ENCODE data around the gene HDDC2.
A peak's percentile ranks its signal among the peaks of the same experiment; 100 is the strongest.

HDDC2 gene

GRCh38 chr6:125301435-125302391 lies at the start of gene HDDC2:
TSS of gene HDDC2 (minus strand) at chr6:125301967. CDS start at chr6:125301932, 35 bp downstream.
- peak; percentile 54 for DNase-seq

- DNase-seq, result no peak
These were observed 45.3 kb upstream of the HDDC2 start for GRCh38 chr6:125346926-125347563.

- no peak for DNase-seq
These were observed 44.6 kb upstream of the HDDC2 start for GRCh38 chr6:125346201-125346925.

DNA sequence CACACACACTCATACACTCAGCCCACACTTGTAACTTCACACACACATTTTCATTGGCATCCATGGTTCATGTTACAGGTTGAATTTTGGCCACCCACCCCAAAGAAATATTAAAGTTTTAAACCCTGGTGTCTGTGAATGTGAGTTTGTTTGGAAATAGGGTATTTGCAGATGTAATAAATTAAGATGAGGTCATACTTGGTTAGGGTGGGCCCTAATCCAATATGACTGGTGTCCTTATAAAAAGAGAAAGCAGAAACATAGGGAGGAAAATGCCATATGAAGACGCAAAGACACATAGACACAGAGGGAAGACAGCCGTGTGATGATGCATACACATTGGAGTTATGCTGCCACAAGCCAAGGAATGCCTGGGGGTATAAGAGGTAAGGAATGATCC lies 39.7 kb upstream of the HDDC2 start:
- DNase-seq, result no peak

- DNase-seq, result no peak
These were observed 39.2 kb upstream of the HDDC2 start for GRCh38 chr6:125340991-125341390.

DNA sequence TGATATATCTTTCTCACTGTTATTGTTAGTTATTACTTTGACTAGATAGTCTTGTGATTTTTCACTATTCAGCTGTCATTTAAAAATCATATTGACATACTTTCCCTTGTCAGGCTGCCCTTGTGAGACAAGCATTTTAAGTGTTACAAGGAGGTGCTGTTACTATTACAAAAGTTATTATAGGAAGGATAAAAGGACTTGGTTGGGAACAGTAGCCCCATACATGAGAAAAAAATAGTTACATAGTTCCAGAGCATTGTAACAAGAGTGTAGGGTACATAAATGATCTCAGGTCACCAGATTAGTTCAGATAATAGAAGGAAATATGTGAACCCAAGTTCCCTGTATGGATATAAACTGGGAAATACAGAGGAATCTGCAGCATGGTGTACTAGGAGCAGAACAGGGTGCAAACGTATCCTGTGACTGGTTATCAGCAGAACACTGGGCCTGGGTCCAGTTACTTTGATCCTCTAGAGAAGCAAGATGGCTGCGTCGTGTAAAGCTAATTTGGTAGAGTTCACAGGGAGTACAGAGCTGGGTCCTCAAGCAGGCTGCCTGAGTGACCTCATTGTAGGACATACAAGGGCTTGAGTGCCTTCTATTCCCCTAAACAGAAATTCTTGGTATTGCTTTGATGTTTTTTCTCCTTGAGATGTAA lies 38.5 kb upstream of the HDDC2 start:
- DNase-seq, result no peak

DNA sequence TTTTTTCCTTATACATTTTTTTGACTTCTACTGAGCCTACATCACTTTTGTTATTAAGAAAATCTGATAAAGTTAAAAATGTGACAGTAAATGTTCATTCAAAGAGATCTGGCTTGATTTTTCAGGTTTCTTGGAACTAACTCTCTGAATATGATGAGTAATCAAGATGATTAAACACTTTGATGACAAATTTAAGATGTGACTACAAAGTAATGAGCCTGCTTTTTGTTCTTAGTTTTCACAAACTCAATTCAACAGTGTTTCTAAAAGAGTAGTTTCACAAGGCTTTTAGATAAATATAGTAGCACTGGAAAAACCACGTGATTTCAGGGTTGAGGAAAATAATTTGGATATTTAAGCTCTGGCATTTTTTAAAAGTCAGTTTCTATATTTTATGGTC lies 37.9 kb upstream of the HDDC2 start:
- DNase-seq, result no peak

DNA sequence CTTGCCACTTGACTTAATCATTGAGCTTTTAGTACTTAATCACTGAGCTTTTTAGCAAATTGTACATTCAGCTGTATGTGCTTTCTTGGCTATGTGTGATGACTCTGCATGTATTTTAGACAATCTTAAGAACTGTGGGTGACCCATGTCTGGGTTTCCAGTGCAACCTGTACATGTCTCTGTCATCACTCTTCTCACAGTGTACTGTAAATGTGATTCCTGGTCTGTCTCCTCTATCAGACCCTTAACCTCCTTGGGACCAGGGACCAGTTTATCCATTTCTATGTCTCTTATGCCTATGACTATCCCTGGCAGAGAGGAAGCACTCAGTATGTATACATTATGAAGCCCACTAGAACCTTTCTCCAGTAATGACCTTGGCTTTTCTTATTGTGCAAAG lies 36.6 kb upstream of the HDDC2 start:
- no peak for DNase-seq

DNA sequence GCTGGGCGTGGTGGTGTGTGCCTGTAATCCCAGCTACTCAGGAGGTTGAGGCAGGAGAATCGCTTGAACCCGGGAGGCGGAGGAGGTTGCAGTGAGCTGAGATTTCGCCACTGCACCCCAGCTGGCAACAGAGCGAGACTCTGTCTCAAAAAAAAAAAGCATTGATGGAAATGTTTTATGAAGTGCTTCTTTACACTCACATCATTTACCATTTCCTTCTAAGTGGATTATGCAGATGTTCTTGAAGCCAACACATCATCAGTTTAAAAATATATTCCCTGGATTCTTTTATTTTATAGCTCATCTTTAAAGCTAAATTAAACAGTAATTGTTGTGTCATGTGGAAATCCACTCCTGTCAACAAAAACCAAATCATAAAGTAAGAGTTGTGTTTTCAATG lies 35.9 kb upstream of the HDDC2 start:
- no peak for DNase-seq

DNA sequence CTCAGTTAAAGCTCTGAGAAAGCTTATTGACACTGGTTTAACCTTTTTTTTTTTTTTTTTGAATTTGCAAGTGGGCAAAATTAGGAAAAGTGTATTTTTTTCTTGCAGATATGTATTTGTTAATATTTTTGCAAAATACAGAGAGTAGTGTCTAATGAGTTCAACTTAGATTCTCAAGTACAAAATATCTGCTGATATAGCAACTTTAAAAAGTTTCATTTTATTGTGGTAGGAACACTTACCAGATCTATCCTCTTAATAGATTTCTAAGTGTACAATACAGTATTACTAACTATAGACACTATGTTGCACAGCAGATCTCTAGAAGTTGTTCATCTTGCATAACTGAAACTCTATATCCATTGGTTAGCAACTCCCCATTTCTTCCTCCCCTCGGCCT lies 30.9 kb upstream of the HDDC2 start:
- no peak for DNase-seq

DNA sequence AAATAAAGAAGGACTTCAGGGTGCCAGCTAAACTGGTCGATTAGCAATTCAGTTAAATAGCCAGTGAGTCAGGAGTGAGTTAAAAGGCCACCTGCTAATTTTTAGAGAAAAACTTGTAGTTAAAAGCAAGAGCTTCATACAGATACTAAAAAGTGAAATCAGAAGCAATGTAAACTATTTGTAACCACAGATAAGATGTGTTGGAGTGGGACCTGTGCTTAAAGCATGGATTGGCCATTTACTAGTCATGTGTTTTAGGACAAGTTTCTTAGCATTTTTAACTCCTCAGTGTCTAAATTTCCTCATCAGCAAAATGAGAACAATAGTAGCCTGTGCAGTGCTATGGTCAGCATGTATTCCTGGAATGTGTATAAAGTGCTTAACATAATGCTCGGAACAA lies 23.8 kb upstream of the HDDC2 start:
- DNase-seq, result no peak

- no peak for DNase-seq
These were observed 21.6 kb upstream of the HDDC2 start for GRCh38 chr6:125323376-125323775.

DNA sequence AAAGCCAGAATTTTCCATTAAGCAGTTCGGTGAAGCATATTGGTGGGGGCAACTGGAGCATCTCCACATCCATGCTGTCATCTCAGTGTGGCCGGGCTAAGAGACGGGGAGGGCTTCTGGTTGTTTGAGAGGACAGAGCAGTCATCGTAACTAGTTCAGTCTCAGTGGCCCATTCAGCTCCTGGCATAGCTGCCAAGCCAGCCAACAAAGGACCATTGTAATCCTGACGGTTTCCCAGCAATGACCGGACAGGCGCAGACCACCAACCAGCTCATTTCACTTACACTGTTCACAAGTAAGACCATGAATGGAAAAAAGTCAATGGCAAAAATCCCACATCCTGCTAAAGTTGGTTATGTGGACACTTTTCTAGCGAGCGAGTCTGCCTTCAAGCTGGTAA lies 14.9 kb upstream of the HDDC2 start:
- DNase-seq, result no peak

DNA sequence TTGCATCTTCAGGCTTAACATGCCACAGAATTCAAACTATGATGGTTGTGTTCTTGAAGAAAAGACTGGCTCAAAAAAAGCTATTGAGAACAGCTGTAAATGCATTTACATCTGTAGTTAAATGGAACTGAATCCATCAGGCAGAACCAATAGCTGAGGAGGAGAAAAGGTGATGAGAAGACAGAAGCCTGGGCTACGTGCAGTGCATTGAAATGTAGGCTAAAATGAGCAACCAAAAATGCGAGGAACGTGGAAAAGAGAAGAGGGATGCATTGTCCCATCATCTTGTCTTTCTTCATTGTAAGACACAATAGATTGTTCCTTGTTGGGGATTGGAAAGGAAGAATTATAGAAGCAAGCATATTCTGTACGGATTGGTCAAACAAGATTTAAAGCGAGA lies 13.8 kb upstream of the HDDC2 start:
- DNase-seq, result no peak

GRCh38 chr6:125314009-125314581 lies 12.3 kb upstream of the HDDC2 start:
- DNase-seq, result peak; percentile 34

GRCh38 chr6:125312950-125313349 lies 11.2 kb upstream of the HDDC2 start:
- no peak for DNase-seq

DNA sequence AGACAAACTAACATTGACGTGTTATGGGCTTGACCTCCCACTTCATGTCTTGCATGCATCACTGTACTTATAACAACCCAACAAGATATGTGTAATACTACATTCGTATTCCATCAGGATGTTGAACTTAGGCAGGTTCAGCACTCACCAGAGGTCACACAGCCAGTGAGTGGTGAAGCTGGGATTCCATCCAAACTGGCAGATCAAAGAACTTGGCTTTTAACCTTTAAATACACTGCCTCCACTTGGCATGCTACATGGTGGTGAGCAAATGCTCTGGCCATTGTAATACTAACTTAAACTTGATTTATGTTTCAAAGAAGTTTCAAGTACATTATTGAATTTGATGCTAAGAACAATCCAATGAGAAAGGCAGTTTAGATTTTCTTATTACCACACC lies 10.7 kb upstream of the HDDC2 start:
- DNase-seq, result no peak

DNA sequence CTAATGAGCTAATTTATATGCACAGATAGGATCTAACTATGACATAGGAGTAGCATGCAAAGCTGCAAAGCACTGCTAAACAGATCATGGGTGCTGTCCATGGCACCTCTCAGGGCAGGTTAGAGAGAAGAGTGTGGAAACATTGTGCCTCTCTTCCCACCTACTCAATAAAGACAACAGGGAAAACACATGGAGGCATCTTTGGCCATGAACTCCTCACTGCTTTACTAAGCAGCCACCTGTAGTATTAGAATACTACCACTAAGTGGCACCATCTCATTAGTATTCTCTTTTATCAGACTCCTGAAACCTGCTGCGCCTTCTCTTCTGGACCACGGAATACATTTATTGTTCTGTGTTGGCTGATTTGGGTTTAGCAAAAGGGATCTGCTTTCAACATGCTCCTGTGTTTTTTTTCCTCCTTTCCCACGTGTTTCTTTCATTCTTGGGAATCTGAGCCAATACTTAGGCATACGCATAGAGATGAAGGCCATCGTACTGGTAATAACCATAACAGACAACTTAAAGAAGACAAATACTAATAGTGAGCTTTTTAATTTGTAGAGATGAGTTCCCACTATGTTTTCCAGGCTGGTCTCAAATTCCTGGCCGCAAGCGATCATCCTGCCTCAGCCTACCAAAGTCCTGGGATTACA lies 9.4 kb upstream of the HDDC2 start:
- no peak for DNase-seq

DNA sequence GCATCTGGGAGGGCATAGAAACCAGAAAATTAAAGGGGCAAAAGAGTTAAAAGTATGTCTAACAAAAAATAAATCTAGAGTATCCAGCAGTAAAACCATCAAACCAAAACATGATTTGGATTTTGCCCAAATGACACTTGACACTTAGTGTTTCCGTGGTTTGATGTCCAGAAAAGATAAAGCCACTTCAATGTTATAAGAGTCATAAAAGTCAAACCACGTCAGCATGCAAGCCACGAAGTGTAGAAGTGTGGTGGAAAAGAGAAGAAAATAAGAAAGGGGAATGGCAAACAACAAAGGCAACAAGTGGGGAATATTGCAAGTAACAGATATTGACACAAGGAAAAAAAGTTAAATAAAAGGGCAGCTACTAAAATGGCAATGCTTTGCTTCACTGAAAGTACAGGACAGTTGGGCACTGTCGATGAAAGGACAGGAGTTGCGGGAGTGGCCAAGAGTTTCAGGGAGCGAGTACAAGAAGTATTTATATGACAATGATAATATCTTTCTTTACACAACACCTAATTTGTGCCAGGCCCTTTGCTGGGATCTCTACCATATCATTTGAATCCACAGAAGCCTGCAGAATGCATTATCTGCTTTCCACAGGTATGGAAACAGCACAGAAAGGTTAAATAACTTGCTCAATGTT lies 6.3 kb upstream of the HDDC2 start:
- DNase-seq, result no peak

DNA sequence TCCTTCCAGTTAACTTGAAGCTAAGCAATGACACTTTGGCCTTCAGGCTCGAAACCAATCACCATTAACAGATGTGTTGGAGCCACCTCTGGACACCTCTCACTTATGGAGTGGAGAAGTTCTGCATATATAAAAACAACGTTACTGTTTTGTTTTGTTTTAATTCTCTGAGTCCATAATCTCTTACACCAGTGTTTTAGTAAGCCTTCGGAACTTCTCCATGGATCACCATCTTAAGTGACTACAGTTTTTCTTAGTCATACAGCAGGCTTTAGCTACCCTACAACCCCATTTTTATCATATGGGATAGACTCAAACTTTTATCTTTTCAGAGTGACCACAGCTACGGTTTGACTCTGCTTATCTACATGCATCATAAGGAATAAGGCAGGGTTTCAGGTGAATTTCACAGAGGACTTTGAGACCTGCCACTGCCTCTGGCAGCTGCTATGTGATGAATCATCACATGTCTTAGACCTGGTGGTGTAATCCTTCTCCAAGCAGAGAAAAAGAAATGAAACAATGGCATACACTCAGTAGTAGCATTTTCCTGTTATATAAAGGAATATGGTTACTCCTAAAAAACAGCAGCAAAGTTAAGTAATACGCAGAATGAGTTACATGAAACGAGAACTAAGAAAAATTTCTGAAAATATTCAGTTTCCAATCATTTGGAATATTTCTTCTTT lies 5.5 kb upstream of the HDDC2 start:
- no peak for DNase-seq

DNA sequence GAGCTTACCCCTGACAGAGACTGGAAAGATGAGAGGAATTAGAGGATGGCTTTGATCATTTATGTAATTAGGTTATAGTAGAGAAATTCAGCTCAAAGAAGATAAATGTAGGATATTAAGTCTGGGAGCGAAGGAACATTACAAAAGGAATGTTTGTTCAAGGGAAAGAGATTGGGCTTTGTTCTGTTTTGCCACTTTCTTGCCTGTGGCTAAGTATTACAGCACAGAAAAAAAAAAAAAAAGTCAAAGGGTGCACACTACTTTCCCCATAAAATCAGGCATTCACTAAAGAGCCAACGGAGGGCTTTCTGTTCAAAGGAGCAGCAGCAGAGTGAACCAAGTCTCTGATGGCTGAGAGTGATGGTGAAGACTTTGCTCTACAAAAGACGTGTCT lies 5.0 kb upstream of the HDDC2 start:
- no peak for DNase-seq

Data from activated CD8-positive, alpha-beta memory T cell treated with anti-CD3 and anti-CD28 coated beads, Interleukin-2, amount 50 U/mL, for 4 hours (primary cell).